HG02973 (cell line): ENCODE data around the gene LINGO3.
"Not testable (repeated sequence)": the region's sequence is repeated elsewhere in the genome, so short reads cannot be mapped to it uniquely, and the experiment has no call there.

Experiments
- ATAC-seq: cut with Tn5 transposase; IDR thresholded peaks from one replicate; pipeline ENCODE4 v1.9.1; 2021; ENCODE audit warnings: moderate library complexity; ENCODE audit not compliant: unreplicated experiment

LINGO3 gene, protein sequence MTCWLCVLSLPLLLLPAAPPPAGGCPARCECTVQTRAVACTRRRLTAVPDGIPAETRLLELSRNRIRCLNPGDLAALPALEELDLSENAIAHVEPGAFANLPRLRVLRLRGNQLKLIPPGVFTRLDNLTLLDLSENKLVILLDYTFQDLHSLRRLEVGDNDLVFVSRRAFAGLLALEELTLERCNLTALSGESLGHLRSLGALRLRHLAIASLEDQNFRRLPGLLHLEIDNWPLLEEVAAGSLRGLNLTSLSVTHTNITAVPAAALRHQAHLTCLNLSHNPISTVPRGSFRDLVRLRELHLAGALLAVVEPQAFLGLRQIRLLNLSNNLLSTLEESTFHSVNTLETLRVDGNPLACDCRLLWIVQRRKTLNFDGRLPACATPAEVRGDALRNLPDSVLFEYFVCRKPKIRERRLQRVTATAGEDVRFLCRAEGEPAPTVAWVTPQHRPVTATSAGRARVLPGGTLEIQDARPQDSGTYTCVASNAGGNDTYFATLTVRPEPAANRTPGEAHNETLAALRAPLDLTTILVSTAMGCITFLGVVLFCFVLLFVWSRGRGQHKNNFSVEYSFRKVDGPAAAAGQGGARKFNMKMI

DNA sequence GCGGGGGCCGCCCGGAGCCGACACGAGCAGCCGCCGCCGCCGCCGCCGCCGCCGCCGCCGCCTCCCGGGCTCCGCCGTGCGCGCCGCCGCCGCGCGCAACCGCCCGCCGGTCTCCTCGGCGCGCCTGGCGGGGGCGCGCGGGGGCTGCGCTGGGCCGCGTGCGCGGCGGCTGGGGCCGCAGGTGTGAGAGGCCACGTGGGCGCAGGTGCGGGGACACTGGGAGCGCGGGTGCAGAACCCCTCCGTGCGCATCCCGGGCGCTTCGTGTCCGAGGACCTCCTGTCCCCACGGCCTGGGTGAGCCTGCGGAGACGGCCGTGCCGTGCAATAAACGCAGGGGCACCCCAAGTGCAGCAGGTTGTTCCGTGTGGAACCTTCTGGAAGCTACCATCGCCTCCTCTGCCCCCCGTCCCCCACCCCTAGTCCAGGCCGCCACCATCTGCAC, at the start of gene LINGO3:
Gene LINGO3 (minus strand): TSS at position 41 of the 443 bp plus-strand sequence. CDS start 16,378 bp downstream, outside the sequence.
- no peak for ATAC-seq

DNA sequence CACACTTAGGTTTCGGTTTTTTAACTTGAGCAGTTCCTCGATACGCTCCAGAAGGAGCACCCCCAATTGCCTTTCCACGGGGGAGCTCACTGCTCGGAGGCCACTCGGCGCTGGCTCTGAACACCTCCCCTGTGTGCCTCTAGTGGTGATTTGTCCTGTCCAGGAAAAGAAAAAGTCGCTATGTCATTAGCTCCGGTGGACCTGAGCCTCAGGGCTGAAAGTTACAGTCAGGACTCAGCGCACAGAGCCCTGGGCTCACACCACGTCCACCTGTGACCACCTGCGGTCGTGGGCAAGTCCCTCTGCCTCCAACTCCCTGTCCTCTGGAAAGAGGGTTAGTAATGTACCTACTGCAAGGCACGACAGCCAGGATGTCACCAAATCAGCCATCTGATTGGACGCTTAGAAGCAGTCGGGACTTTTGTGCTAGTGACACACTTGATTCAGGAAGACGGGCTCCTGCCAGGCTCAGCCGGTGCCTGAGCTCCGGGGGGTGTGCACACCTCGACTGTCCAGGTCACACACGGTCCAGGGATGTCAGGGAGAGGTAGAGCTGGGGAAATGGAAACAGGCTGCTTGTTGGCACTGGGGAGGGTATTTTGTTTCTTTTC, 48.2 kb upstream of the LINGO3 start:
- ATAC-seq = no peak

DNA sequence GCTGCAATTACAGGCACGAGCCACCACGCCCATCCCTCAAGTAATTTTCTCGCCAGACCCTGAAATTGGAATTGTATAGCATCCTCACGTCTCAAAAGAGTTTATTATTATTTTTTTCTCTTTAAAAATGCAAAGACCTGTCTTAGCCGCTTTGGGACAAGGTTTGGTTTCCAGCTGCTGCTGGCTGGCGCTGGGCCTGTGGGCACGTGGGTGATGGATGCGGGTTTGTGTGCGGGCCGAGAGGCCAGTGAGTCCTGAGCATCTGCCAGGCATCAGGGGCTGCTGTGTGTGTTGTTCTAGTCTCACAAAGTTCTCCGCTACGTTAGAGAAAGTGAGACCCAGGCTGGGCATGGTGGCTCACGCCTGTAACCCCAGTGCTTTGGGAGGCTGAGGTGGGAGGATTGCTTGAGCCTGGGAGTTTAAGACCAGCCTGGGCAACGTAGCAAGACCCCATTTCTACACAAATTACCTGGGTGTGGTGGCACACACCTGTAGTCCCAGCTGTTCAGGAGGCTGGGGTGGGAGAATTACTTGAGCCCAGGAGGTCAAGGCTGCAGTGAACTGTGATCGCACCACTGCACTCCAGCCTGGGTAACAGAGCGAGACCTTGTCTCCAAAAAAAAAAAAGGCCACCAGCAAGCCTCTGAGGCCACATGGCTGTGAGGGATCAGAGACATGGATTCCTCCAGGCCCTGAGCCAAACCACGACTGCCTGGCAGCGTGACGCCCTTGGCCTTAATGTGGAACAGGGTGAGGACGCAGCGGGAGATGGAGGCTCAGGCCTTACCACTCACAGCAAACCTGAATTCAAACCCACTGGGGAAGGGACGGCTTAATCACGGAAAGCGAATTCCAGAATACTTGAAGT, 47.4 kb upstream of the LINGO3 start:
- ATAC-seq = no peak

DNA sequence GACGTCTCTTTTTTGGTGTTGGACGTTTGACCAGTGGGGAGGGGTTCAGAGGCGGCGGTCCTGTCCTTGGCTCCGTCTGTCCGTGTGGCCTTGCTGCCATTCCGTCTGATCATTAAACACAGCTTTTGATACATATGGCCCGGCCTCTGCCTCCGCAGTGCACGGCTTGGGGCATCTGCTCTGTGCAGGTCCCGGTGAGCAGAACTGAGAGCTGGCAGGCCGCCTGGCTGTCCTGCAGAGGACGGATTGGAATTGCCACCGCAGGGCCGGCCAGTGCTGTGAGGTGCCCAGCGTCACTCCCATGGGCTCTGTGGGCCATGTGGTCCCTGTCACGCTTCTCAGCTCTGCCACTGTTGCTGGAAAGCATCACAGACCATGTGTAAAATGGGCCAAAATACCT, 46.7 kb upstream of the LINGO3 start:
- ATAC-seq = no peak

DNA sequence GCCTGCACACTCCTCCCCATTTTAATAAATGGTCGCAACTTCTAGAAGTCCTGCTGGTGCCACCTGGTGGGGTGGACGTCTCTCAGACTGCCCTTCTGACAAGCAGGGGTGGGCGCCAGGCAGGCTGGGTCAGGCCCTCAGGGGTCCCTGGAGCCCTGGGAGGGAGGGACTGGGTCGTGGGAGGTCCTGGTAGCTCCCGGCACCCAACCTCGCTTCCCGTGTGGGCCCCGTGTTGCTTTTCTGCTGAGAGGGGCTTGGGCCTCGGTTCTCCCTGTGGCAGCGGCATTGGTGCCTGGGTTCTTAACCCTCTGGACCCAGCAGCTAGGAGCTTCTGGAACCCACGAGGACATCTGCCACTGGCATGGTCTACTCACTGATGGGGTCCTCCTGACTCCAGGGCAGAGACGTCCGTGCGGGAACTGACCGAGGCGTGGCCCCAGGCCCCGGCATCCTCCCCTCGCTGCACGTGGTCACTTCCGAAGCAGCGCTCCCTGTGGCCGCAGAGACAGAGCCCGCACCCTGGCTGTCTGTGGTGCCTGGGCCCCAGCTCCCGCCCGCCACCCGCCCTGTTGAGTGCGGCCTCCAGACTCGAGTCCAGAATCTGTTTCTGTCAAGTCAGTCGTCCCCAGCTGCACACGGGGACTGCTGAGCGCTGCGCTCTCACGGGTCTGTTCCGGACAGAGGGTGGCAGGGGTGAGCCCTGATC, 46.1 kb upstream of the LINGO3 start:
- ATAC-seq = no peak

DNA sequence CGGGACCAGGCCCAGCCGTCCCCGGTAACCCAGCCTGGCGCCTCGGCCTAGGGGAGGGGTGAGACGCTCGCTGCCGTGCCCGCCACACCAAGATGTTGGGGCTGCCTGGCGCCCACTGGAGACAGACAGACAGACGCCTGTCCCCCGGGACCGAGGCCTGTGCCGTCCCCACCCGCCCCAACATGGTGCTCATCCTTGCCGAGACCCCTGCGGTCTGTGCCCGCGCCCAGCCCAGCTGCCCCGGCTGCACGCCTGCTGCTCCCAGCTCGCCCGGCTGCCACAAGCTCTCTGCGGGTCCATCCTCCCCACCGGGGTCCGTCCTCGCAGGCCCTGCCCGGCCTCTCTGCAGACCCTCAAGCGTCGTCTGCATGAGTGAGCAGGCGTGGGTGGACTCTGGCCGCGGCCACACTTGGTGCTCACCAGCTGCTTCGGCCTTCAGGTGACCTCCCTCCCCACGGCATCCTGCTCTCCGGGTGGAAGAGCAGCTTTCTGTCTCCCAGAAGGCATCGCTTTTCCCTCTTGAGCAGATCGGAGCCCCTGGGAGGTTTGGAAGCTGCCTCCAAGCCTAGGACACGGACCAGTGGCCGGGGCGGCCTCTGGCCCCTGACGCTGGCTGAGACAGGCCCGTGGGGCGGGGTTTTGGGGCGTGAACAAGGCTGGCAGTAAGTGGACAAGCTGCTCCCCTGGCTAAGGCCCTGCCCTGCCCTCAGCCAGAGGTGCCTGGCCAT, 45.4 kb upstream of the LINGO3 start:
- no peak for ATAC-seq

DNA sequence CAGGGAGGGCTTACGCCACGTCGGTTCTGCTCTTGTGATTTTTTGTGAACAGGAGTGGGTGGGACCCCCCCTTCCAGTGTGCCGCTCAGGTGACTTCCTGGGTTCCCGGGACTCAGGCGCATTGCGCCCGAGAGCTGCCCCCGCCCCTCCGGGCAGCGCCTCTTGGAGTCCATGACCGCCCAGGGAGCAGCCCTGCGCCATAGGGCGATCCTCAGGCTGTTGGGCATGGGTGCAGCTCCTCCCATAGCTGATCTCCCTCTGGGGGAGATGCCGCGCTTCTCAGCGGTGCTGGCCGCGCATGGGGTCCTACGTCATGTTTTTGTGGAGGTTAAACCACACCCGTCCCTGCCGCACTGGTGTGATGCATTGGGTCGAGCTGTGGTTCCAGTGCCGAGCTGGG, 44.2 kb upstream of the LINGO3 start:
- ATAC-seq = no peak

DNA sequence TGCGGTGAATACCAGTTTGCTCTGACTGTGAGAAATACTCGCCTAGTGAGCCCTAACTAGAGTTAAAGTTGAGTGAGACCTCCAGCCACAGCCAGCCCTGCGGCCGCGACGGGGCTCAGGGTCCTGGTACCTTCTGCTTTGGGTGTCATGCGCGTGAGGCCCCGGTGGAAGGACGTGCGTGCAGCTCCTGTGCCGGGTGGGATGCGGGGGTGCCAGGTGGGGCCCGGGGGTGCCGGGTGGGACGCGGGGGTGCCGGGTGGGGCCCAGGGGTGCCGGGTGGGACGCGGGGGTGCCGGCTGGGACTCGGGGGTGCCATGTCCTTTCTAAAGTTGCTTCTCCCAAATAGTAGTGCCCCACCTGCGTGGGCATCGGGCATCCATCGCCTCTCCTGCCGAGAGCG, 43.6 kb upstream of the LINGO3 start:
- no peak for ATAC-seq

DNA sequence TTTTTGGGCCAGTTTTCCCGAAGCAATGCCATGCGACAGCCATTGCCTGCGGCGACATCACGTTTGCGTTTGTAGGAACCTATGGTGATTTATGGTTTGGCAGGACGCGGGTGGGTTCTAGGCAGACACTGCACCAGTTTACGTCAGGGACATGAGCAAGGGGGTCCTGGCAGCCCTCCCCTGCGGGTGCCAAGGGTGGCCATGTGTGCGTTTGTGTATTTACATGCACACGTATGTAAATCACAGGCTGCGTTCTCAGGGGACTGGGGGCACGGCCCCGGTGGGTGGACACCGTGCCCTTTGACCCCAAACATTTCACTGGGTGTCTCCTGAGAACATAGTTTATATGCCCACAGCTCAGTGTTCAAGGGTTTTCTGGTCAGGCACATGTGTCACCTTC, 42.7 kb upstream of the LINGO3 start:
- no peak for ATAC-seq

DNA sequence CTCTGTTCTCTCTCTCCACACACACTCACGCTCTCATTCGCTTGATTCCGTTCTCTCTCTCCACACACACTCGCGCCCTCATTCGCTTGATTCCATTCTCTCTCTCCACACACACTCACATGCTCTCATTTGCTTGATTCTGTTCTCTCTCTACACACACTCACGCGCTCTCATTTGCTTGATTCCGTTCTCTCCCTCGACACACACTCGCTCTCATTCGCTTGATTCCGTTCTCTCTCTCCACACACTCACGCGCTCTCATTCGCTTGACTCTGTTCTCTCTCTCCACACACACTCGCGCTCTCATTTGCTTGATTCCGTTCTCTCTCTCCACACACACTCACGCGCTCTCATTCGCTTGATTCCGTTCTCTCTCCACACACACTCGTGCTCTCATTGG, 41.9 kb upstream of the LINGO3 start:
- ATAC-seq = not testable (repeated sequence)

DNA sequence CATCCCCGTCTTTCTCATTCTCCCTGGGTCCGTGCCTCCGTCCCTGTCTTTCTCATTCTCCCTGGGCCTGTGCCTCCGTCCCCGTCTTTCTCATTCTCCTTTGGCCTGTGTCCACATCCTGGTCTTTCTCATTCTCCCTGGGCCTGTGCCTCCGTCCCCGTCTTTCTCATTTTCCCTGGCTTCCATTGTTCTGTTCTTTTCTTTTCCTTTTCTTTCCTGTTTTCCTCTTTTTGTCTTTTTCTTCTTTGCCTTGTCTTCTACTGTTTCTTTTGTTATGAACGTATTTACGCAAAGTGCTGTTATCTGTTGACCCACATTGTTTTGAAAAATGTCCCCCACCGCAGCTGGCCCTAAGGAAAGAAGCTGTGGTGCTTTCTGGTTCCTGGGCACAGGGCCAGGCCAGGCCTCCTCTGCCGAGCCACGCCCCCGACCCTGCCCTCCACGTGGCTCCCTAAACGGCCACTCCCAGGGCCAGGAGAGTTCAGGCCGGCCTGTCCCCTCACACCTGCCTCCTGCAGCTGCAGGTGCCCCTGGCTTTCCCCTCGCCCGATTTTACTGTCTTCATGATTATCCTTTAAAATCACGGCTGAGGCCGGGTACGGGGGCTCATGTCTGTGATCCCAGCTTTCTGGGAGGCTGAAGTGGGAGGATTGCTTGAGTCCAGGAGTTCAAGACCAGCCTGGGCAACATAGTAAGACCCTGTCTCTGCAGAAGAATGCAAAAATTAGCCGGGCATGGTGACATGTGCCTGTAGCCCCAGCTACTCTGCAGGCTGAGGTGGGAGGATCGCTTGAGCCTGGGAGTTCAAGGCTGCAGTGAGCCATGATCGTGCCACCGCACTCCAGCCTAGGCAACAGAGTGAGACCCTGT, 38.1 kb upstream of the LINGO3 start:
- no peak for ATAC-seq

DNA sequence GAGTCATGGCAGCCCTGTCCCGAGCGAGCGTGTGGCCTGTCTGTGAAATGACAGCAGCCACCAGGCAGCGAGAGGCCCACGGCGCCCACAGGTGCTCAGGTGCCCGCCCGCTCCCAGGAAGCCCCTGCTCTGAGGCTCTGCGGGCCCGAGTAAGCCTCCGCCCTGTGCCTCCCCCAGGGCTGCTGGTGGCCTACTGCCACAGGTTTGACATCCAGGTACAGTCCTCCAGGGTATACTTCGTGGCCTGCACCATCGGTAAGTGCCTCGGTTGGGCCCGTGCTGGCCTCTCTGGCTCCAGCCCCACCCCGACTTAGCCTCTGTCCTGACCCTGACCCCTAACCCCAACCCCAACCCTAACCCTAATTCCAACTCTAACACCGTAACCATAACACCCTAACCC, 37.1 kb upstream of the LINGO3 start:
- no peak for ATAC-seq

DNA sequence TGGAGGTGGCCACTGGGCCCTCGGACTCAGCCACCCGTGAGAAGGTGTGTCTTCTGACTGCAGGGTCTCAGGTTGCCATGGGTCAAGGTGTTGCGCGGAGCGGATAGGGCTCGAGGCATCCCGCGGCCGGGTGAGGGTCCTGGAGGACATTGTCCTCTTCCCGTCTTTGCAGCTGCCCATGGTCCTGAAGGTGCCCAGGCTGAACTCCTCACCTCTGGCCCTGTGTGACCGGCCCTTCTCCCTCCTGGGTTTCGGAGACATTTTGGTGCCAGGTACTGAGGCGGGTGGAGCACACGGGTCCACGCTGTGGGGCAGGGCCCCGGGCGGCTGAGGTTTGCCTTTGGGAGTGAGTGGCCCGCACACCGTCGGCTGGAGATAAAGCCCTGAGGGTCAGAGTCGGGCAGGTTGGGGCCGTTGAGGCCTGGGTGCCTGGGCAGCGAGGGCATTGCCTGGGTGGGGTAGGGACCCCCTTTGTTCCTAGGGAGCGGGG, 36.5 kb upstream of the LINGO3 start:
- ATAC-seq = no peak

DNA sequence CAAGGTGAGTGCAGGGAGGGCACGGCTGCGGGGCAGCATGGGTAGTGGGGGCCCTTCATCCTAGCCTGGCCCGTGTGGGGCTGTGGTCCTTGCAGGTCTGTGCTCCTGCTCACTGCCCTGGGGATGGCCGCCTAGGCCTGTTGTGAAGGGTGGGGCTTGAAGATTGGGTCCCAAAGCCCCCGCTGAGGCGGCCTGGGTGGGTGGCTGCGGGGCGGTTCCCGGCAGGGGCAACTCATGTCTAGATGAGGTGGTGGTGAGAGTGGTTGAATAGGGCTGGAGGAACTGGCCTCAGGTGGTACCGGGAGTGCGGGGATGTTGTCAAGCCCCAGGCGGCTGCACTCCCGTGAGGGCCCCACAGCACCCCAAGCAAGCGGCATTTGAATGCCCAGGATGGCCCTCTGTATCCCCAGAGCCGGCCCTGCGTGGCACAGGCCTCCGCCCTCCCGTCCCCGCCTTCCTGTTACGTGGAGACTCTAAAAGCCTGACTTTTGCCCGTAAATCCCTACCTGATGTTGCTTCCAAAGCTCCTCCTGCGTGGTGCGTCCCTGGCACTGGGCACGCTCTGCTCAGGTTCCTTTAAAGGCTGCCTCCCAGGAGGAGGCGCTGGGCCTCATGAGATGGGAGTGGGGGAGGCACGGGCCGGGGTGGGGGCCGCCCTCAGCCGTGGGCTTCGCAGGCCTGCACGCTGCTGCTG, 35.5 kb upstream of the LINGO3 start:
- ATAC-seq = no peak

DNA sequence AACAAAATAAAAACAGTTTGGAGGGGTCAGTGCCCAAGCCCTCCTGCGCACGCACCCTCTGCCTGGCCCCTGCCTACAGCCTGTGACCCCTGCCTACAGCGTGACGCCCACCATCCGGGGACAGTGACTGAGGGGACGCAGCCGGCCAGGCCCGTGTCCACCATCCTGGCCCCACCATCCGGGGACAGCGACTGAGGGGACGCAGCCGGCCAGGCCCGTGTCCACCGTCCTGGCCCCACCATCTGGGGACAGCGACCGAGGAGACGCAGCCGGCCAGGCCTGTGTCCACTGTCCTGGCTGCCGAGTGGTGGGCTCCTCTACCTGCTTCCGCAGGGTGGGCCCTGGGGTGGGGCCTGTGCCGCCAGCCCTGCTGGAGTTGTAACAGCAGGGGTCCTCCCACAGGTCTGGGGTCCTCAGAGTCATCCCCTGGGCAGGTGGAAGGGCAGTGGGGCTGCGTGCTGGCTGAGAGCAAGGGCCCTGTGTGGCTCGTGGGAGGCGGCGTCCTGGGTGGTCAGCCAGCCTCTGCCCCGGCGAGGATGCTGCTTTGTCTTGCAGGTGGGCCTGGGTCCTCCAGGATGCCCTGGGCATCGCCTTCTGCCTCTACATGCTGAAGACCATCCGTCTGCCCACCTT, 34.8 kb upstream of the LINGO3 start:
- no peak for ATAC-seq

DNA sequence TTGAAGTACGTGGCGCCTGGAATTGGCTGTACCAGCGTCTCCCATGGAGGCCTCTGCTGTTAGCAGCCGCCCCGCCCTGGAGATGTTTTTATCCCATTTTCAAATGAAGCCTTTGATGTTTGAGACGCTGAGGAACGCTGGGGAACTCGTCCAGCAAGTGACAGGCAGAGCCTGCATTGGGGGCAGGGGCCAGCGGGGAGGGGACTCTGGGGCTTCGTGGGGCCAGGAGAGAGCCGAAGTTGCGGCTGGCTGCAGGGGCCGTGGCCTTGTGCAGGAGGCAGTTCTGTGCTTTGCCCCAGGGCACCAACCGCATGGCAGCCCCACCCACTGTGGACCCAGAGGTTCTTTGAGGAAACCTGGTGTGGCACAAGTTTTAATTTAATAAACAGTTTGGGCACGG, 34.0 kb upstream of the LINGO3 start:
- ATAC-seq = no peak

DNA sequence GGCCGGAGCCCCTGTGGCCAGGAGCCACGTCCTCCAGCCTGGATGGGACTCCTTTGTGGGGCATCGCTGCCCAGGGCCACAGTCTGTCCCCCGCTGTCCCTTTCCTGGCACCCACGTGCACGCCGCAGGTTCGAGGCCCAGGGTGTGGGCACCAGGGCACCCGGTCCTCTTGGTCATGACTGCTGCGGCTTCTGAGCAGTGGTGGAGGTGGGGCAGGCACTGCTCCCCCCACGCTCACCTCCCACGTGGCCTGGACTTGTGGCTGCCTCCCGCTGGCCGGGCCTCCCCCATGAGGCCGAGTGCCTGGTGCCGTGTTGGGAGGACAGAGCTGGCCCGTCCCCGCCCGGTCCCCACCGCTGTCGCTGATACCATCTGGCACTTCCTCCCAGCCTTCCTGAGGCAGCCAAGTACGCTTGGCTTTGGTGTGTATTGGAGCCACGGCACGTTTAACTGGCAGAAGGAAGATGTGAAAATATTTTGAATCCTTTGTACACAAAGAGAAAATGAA, 33.3 kb upstream of the LINGO3 start:
- no peak for ATAC-seq
